TTC549 (cell line): ENCODE results near the gene TMEM123.

Experiments
- FAIRE-seq: peaks from 2 replicates; lab custom pipeline; 2012; peaks lifted over from hg19 to GRCh38; lab: Jason Lieb, UNC

The TMEM123 gene

DNA sequence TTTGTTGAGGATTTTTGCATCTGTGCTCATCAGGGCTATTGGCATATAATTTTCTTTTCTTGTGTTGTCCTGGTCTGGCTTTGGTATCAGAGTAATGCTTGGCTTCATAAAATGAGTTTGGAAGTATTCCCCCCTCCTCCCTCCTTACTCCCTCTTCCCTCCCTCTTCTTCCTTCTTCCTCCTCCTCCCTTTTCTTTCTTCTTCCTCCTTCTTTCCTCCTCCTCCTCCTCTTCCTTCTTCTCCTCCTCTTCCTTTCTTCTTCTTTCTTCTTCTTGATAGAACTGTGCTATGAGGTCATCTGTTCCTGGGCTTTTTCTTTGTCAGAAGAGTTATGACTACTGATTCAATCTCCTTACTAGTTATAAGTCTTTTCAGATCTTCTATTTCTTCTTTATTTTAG, 95.4 kb downstream of the TMEM123 start:
- no peak for FAIRE-seq

DNA sequence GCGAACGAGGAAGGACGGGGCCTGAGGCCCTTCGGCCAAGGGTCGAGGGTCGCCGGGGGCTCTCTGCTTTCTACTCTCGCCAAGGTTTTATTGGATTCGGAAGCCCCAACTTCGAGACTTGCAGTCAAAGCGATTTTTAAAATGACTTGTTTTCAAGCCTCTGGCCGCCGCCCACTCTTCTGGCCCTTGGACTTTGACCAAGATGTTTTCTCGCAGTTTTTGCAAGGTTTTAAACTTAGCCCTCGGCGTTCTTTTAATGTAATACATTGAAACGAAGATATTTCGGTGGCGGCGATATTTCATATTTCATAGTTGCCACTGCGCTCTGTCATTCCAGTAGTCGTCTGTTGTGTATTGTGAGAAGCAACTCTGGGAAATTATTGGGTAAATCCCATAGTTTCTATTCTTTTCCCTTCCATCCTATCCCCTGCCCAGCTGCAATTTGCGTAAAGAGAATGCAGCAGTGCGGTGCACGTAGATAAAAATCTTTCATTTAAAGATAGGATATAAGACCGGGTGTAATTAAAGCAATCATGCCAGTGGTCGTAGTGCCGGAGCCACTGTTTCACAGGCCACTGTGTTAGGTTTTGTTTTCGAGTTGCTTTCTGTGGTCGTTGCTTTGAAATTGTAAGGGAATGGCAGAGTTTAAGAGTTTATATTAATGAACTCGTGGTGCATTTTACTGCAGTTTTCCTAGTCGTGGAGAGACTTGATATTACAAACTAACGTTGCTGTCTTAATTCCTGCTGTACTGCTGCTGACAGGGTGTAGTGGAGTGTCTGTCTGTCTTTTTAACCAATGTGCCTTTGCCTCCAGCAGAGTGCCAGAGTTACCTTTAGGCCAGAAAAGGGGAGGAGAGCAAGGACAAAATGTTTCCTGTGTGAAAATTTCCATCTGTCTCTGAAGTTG, 104.8 kb downstream of the TMEM123 start:
- no peak for FAIRE-seq

DNA sequence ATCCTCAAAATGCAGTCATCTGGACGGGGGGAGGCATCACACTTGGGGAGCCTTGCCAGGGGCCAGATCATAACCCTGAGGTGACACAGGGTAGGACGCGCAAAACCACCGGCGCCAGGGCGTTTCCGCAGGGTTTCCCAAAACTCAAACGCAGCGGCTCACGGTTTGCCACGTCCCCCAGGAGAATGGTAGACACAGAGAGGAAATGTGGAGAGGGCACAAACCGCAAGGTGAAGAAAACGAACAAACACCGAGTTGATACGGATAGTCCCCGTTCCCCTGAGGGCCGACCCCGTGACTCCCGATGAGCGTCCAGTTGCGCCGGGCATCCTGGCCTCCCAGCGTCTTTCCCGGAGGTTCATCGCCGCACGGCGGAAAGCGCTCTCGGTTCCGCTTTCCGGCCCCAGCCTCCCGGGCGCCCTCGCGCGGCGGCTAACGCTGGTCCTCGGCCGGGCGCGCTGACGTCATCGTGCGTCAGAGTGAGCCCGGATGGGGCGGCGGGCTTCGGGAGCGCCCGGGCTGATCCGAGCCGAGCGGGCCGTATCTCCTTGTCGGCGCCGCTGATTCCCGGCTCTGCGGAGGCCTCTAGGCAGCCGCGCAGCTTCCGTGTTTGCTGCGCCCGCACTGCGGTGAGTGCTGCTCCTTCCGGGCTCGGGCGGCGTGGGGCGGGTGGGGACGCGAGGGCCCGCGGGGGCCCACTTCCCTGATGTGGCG, 105.7 kb downstream of the TMEM123 start, which contains the start of gene BIRC2:
BIRC2 (plus strand) TSS at position 467 of the 714 bp plus-strand sequence. CDS start 2,641 bp downstream, outside the sequence.
- FAIRE-seq = no peak

DNA sequence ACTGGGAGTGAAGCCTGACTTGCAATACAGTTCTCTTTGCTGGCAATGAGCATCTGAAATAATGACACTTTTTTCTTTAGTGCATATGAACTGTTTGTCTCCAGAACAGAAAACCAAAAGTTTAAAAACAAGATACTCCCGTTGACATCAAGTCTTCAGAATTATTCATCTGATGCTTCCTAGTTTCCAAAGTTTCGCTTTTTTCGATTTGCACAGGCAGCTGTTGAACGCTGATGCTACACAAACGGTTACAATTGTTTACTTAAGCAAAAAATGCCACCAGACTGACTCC, 106.2 kb downstream of the TMEM123 start:
- peak; percentile 49 for FAIRE-seq
